Measurements from ENCODE around the gene IZUMO4.

IZUMO4 gene

GRCh38 chr19:2096480-2097202 is at the start of gene IZUMO4:
IZUMO4 (plus strand) TSS chr19:2096915; CDS start chr19:2096946, 31 bp downstream.
- peak; percentile 99 for DNase-seq

GRCh38 chr19:2047076-2047448 is 49.7 kb upstream of the IZUMO4 start:
- peak; percentile 21 for DNase-seq

GRCh38 chr19:2047449-2048103 is 49.1 kb upstream of the IZUMO4 start:
- DNase-seq = peak; percentile 34

GRCh38 chr19:2048104-2048958 is 48.4 kb upstream of the IZUMO4 start:
- DNase-seq = no peak

GRCh38 chr19:2048959-2049740 is 47.6 kb upstream of the IZUMO4 start:
- DNase-seq = no peak

- peak; percentile 72 for DNase-seq
Measured at GRCh38 chr19:2049741-2050348, 46.9 kb upstream of the IZUMO4 start.

- DNase-seq = no peak
Measured at GRCh38 chr19:2050349-2050990, 46.2 kb upstream of the IZUMO4 start.

- DNase-seq = peak; percentile 92
Measured at GRCh38 chr19:2050991-2051772, 45.5 kb upstream of the IZUMO4 start, which contains the start of gene MKNK2. MKNK2 (minus strand) TSS chr19:2051244; CDS start chr19:2050851, 393 bp downstream.

GRCh38 chr19:2051773-2052704 is 44.7 kb upstream of the IZUMO4 start:
- peak; percentile 78 for DNase-seq

- DNase-seq = no peak
Measured at GRCh38 chr19:2053601-2054389, 42.9 kb upstream of the IZUMO4 start.

- no peak for DNase-seq
Measured at GRCh38 chr19:2054763-2055162, 42.0 kb upstream of the IZUMO4 start.

- peak; percentile 53 for DNase-seq
Measured at GRCh38 chr19:2055931-2056836, 40.5 kb upstream of the IZUMO4 start.

GRCh38 chr19:2056837-2057192 is 39.9 kb upstream of the IZUMO4 start:
- peak; percentile 43 for DNase-seq

- DNase-seq = no peak
Measured at GRCh38 chr19:2057484-2058469, 38.9 kb upstream of the IZUMO4 start.

- no peak for DNase-seq
Measured at GRCh38 chr19:2058570-2059421, 37.9 kb upstream of the IZUMO4 start.
